ENCODE measurements around the gene USP49. TPM values are rescaled to one million over a fixed set of nuclear protein-coding genes. Genes with fewer than 3 reads are reported as not detected.

The USP49 gene
- total and polyA plus RNA-seq, 2 of the 4 experiments (the other 2 are of a cell fraction): 1.4 to 2.1 TPM

- Histone ChIP-seq H3K4me2 (ENCODE audit: low read depth, low read length) (no peak overlapping the region), H2BK120ac (ENCODE audit: low read depth, low read length) (no peak overlapping the region), H2BK5ac (ENCODE audit: low read depth, low read length, poor library complexity, severe bottlenecking) (no peak overlapping the region), H2BK20ac (ENCODE audit: low read depth, low read length) (no peak overlapping the region), H3K79me1 (ENCODE audit: low read depth in 1 of 2, low read length in 2 of 2) (no peaks in the 10 kb centered on the region), H3K9ac (ENCODE audit: low read depth, low read length) (no peak overlapping the region), H3K56ac (ENCODE audit: extremely low read depth, insufficient read depth, low read length) (no peak overlapping the region), H2AFZ (replicated peaks; ENCODE audit: low read length, poor library complexity) (no peak overlapping the region), H4K8ac (ENCODE audit: low read depth in 2 of 2, low read length in 2 of 2) (no peak overlapping the region), H3K14ac (replicated peaks; ENCODE audit: low read depth, low read length) (no peak overlapping the region), H2BK15ac (ENCODE audit: low read depth, low read length) (no peak overlapping the region), H3K4me1 (ENCODE audit: control insufficient read depth, insufficient read depth, low read length) (no peaks in the 10 kb centered on the region), H3K36me3 (ENCODE audit: control insufficient read depth, insufficient read depth, low read length) (no peaks in the 10 kb centered on the region), H4K20me1 (ENCODE audit: insufficient read depth, low read length) (no peaks in the 10 kb centered on the region), H3K9me3 (ENCODE audit: control insufficient read depth, insufficient read depth, low read length) (no peaks in the 10 kb centered on the region), H3K27me3 (ENCODE audit: control insufficient read depth, insufficient read depth, low read length) (peaks cover 13% of the 10 kb centered on the region), H3K4me3 (ENCODE audit: insufficient read depth, low read depth, low read length) (no peak overlapping the region), H3K9me1 (ENCODE audit: insufficient read depth, low read length) (no peaks in the 10 kb centered on the region), H3K4ac (ENCODE audit: low read depth, low read length) (no peak overlapping the region), H2AK9ac (replicated peaks; ENCODE audit: low read depth, low read length, poor library complexity) (no peak overlapping the region), H3K27ac (ENCODE audit: insufficient read depth, low read length) (no peak overlapping the region), H4K91ac (ENCODE audit: insufficient read depth, low read depth, low read length) (no peak overlapping the region), H3K18ac (ENCODE audit: low read depth, low read length) (no peak overlapping the region), H3K23ac (ENCODE audit: low read depth, low read length) (no peak overlapping the region), H2AK5ac (ENCODE audit: low read depth, low read length) (no peak overlapping the region), H4K5ac (ENCODE audit: low read depth, low read length) (no peak overlapping the region)
- ChIA-PET CTCF (no interaction called here), POLR2A (ENCODE audit: unreplicated experiment) (no interaction called here)
- intact Hi-C loops (cut with micrococcal nuclease): no loop called here
- DNase-seq (no peak), ATAC-seq (ENCODE audit: low read depth) (no peak)
- in situ Hi-C loops (cut with MboI; ENCODE audit: low sequenced_read_pairs): no loop called here
- dilution Hi-C loops (cut with HindIII; ENCODE audit: low sequenced_read_pairs, unreplicated experiment): no loop called here
- BruUV-seq (replicated peaks): no TSS peak
- TF ChIP-seq MAZ (IDR thresholded peaks at IDR 0.05; ENCODE audit: borderline replicate concordance, low read depth, low read length): no peak
- no peak for TF ChIP-seq MAFK (IDR thresholded peaks at IDR 0.05; ENCODE audit: low read depth, low read length)
- no peak for TF ChIP-seq ELK1 (IDR thresholded peaks at IDR 0.05; ENCODE audit: borderline replicate concordance, low read depth, low read length)
- no peak for TF ChIP-seq BHLHE40 (IDR thresholded peaks at IDR 0.05; ENCODE audit: low read depth, low read length)
- no peak for TF ChIP-seq RAD21 (IDR thresholded peaks at IDR 0.05; ENCODE audit: low read length)
- no peak for TF ChIP-seq RFX5 (IDR thresholded peaks at IDR 0.05; ENCODE audit: low read depth, low read length)
- no peak for TF ChIP-seq NFE2L2 (IDR thresholded peaks at IDR 0.05; ENCODE audit: low read depth, low read length)
- TF ChIP-seq, protein P1, sequence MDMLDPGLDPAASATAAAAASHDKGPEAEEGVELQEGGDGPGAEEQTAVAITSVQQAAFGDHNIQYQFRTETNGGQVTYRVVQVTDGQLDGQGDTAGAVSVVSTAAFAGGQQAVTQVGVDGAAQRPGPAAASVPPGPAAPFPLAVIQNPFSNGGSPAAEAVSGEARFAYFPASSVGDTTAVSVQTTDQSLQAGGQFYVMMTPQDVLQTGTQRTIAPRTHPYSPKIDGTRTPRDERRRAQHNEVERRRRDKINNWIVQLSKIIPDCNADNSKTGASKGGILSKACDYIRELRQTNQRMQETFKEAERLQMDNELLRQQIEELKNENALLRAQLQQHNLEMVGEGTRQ (IDR thresholded peaks at IDR 0.05; ENCODE audit: low read depth, low read length): no peak
- TF ChIP-seq MXI1 (IDR thresholded peaks at IDR 0.05; ENCODE audit: borderline replicate concordance, low read depth, low read length): no peak
- TF ChIP-seq SMC3 (IDR thresholded peaks at IDR 0.05; ENCODE audit: low read depth, low read length): no peak
- 85% methylated on average over 4 of the region's 6 CpGs; no CpG with 5 or more reads in 1 of the 2 experiments for WGBS, 2 experiments (ENCODE audit: extremely low coverage in 2 of 2, insufficient read length in 1 of 2)
These were observed 147.1 kb downstream of the USP49 start for GRCh38 chr6:41748102-41748477.

Measured in IMR-90 (cell line).